HepG2 (cell line): ENCODE measurements around the gene AFF2.

ENCODE experiments used
- FOXA1 ChIP-seq, 2 experiments: fragments of 450-650 bp in 1 of 2; sonication (generic) in 1 of 2; formaldehyde crosslinking in 1 of 2; IDR thresholded peaks; 2 replicates each; pipeline versions ENCODE4 v1.4.0 to v1.6.1; 2016 to 2020; ENCODE audit warnings: missing genetic modification reagents in 1 of 2
- MZF1 ChIP-seq: sonication (generic); formaldehyde crosslinking; IDR thresholded peaks from 2 replicates; pipeline ENCODE4 v1.8.1; 2023; ENCODE audit warnings: mild to moderate bottlenecking, missing genetic modification reagents, borderline replicate concordance
- POLR2AphosphoS5 ChIP-seq: IDR thresholded peaks from 2 replicates; pipeline ENCODE4 v1.6.1; 2012; ENCODE audit warnings: low read depth, low read length
- RAD51 ChIP-seq: fragments of 450-650 bp; IDR thresholded peaks from 2 replicates; pipeline ENCODE4 v1.6.1; 2016; ENCODE audit warnings: borderline replicate concordance
- ZFP62 ChIP-seq: sonication (generic); formaldehyde crosslinking; IDR thresholded peaks from 2 replicates; pipeline ENCODE4 v1.4.0; 2020; ENCODE audit warnings: missing genetic modification reagents
- ZFX ChIP-seq: sonication (generic); formaldehyde crosslinking; IDR thresholded peaks from 2 replicates; pipeline ENCODE4 v1.4.0; 2020; ENCODE audit warnings: mild to moderate bottlenecking, low read depth, missing genetic modification reagents, moderate library complexity
- ZNF101 ChIP-seq: sonication (generic); formaldehyde crosslinking; IDR thresholded peaks from 2 replicates; pipeline ENCODE4 v1.4.0; 2020; ENCODE audit warnings: mild to moderate bottlenecking, low read depth, missing genetic modification reagents, borderline replicate concordance
- ZNF746 ChIP-seq: sonication (generic); formaldehyde crosslinking; IDR thresholded peaks from 2 replicates; pipeline ENCODE4 v1.8.0; 2022; ENCODE audit warnings: mild to moderate bottlenecking, missing genetic modification reagents
- TF ChIP-seq, protein P1 (sequence below): sonication (generic); formaldehyde crosslinking; IDR thresholded peaks from 2 replicates; pipeline ENCODE4 v1.8.0; 2022; ENCODE audit warnings: missing genetic modification reagents, mild to moderate bottlenecking, borderline replicate concordance
- TF ChIP-seq, protein P2 (sequence below): sonication (generic); formaldehyde crosslinking; IDR thresholded peaks from 2 replicates; pipeline ENCODE4 v1.5.0; 2020; ENCODE audit warnings: mild to moderate bottlenecking, missing genetic modification reagents, moderate library complexity
- TF ChIP-seq, protein P3 (sequence below): sonication (generic); formaldehyde crosslinking; IDR thresholded peaks from 2 replicates; pipeline ENCODE4 v1.8.1; 2023; ENCODE audit warnings: mild to moderate bottlenecking, missing genetic modification reagents
- TF ChIP-seq, protein P4 (sequence below): sonication (generic); formaldehyde crosslinking; conservative IDR thresholded peaks from 2 replicates; pipeline ENCODE4 v1.8.0; 2022; ENCODE audit warnings: mild to moderate bottlenecking, moderate library complexity, missing genetic modification reagents
- TF ChIP-seq, protein P5 (sequence below): IDR thresholded peaks from 2 replicates; pipeline ENCODE4 v1.6.1; 2018; ENCODE audit warnings: missing genetic modification reagents
- TF ChIP-seq, protein P6 (sequence below): sonication (generic); formaldehyde crosslinking; IDR thresholded peaks from 2 replicates; pipeline ENCODE4 v1.4.0; 2020; ENCODE audit warnings: missing genetic modification reagents, mild to moderate bottlenecking, borderline replicate concordance

DNA sequence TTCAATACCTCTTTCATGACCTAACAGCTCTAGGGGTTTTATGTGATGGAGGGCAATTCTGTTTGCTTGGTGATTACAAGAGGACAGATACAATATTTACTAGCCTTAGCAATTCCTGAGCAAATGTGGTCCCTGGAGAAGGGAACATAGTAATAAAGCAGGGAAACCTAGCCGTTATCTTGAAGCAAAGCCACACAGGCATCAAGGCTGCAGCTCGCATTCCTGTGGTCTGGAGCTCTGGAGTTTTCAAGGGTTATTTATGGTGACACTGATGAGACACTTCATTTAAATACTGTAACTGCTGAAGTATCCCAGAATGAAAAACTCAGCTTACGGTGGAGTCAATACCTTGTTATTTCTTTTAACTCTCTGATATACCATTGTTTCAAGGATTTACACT, 66.8 kb downstream of the AFF2 start:
- no peak for TF ChIP-seq POLR2AphosphoS5
- TF ChIP-seq ZFX = no peak
- TF ChIP-seq, protein P1, sequence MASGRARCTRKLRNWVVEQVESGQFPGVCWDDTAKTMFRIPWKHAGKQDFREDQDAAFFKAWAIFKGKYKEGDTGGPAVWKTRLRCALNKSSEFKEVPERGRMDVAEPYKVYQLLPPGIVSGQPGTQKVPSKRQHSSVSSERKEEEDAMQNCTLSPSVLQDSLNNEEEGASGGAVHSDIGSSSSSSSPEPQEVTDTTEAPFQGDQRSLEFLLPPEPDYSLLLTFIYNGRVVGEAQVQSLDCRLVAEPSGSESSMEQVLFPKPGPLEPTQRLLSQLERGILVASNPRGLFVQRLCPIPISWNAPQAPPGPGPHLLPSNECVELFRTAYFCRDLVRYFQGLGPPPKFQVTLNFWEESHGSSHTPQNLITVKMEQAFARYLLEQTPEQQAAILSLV = no peak
- no peak for TF ChIP-seq MZF1 (CRISPR knock-in tag)
- TF ChIP-seq ZFP62 (CRISPR knock-in tag) = no peak
- no peak for TF ChIP-seq ZNF746 (CRISPR knock-in tag)
- TF ChIP-seq, protein P2, sequence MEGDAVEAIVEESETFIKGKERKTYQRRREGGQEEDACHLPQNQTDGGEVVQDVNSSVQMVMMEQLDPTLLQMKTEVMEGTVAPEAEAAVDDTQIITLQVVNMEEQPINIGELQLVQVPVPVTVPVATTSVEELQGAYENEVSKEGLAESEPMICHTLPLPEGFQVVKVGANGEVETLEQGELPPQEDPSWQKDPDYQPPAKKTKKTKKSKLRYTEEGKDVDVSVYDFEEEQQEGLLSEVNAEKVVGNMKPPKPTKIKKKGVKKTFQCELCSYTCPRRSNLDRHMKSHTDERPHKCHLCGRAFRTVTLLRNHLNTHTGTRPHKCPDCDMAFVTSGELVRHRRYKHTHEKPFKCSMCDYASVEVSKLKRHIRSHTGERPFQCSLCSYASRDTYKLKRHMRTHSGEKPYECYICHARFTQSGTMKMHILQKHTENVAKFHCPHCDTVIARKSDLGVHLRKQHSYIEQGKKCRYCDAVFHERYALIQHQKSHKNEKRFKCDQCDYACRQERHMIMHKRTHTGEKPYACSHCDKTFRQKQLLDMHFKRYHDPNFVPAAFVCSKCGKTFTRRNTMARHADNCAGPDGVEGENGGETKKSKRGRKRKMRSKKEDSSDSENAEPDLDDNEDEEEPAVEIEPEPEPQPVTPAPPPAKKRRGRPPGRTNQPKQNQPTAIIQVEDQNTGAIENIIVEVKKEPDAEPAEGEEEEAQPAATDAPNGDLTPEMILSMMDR (CRISPR knock-in tag) = no peak
- no peak for TF ChIP-seq RAD51
- TF ChIP-seq, protein P3, sequence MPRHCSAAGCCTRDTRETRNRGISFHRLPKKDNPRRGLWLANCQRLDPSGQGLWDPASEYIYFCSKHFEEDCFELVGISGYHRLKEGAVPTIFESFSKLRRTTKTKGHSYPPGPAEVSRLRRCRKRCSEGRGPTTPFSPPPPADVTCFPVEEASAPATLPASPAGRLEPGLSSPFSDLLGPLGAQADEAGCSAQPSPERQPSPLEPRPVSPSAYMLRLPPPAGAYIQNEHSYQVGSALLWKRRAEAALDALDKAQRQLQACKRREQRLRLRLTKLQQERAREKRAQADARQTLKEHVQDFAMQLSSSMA (CRISPR knock-in tag) = no peak
- TF ChIP-seq ZNF101 (CRISPR knock-in tag) = no peak
- TF ChIP-seq, protein P4, sequence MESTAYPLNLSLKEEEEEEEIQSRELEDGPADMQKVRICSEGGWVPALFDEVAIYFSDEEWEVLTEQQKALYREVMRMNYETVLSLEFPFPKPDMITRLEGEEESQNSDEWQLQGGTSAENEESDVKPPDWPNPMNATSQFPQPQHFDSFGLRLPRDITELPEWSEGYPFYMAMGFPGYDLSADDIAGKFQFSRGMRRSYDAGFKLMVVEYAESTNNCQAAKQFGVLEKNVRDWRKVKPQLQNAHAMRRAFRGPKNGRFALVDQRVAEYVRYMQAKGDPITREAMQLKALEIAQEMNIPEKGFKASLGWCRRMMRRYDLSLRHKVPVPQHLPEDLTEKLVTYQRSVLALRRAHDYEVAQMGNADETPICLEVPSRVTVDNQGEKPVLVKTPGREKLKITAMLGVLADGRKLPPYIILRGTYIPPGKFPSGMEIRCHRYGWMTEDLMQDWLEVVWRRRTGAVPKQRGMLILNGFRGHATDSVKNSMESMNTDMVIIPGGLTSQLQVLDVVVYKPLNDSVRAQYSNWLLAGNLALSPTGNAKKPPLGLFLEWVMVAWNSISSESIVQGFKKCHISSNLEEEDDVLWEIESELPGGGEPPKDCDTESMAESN (CRISPR knock-in tag) = no peak
- TF ChIP-seq FOXA1 (IDR thresholded peaks at IDR 0.05) = no peak
- no peak for TF ChIP-seq FOXA1 (CRISPR knock-in tag; IDR thresholded peaks at IDR 0.05)
- TF ChIP-seq, protein P5, sequence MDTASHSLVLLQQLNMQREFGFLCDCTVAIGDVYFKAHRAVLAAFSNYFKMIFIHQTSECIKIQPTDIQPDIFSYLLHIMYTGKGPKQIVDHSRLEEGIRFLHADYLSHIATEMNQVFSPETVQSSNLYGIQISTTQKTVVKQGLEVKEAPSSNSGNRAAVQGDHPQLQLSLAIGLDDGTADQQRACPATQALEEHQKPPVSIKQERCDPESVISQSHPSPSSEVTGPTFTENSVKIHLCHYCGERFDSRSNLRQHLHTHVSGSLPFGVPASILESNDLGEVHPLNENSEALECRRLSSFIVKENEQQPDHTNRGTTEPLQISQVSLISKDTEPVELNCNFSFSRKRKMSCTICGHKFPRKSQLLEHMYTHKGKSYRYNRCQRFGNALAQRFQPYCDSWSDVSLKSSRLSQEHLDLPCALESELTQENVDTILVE (CRISPR knock-in tag) = no peak
- TF ChIP-seq, protein P6, sequence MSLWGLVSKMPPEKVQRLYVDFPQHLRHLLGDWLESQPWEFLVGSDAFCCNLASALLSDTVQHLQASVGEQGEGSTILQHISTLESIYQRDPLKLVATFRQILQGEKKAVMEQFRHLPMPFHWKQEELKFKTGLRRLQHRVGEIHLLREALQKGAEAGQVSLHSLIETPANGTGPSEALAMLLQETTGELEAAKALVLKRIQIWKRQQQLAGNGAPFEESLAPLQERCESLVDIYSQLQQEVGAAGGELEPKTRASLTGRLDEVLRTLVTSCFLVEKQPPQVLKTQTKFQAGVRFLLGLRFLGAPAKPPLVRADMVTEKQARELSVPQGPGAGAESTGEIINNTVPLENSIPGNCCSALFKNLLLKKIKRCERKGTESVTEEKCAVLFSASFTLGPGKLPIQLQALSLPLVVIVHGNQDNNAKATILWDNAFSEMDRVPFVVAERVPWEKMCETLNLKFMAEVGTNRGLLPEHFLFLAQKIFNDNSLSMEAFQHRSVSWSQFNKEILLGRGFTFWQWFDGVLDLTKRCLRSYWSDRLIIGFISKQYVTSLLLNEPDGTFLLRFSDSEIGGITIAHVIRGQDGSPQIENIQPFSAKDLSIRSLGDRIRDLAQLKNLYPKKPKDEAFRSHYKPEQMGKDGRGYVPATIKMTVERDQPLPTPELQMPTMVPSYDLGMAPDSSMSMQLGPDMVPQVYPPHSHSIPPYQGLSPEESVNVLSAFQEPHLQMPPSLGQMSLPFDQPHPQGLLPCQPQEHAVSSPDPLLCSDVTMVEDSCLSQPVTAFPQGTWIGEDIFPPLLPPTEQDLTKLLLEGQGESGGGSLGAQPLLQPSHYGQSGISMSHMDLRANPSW (CRISPR knock-in tag) = no peak
